MM.1S (cell line): ENCODE data around the gene ZNF560.

Experiments used
- DNase-seq: peaks from one replicate; pipeline ENCODE4 v3.0.0-alpha.2; 2015
- H2AFZ ChIP-seq: fragments of 300-600 bp; sonication (generic); 2 replicates; pipeline ENCODE4 v1.6.0; 2016; ENCODE audit warnings: antibody characterized with exemption, low read length
- H3F3A ChIP-seq: fragments of 300-600 bp; sonication (generic); 2 replicates; pipeline ENCODE4 v1.6.1; 2016; ENCODE audit warnings: mild to moderate bottlenecking, antibody characterized with exemption, low read length, moderate library complexity, mixed read lengths; ENCODE audit not compliant: insufficient read depth
- H3K27ac ChIP-seq: fragments of 300-600 bp; sonication (generic); 2 replicates; pipeline ENCODE4 v1.5.1; 2016; ENCODE audit warnings: mild to moderate bottlenecking, low read length
- H3K27me3 ChIP-seq: fragments of 300-600 bp; sonication (generic); replicated peaks from 2 replicates; pipeline ENCODE4 v1.6.0; 2016; ENCODE audit warnings: low read length; ENCODE audit not compliant: insufficient read depth
- H3K36me3 ChIP-seq: fragments of 300-600 bp; sonication (generic); replicated peaks from 2 replicates; pipeline ENCODE4 v1.6.1; 2016; ENCODE audit warnings: mild to moderate bottlenecking, low read length, mixed read lengths; ENCODE audit not compliant: insufficient read depth
- H3K4me1 ChIP-seq: fragments of 300-600 bp; sonication (generic); 2 replicates; pipeline ENCODE4 v1.6.1; 2016; ENCODE audit warnings: low read length, mixed read lengths
- H3K4me2 ChIP-seq: fragments of 300-600 bp; sonication (generic); 2 replicates; pipeline ENCODE4 v1.6.0; 2016; ENCODE audit warnings: low read depth, low read length
- H3K4me3 ChIP-seq: fragments of 300-600 bp; sonication (generic); 2 replicates; pipeline ENCODE4 v1.5.1; 2016; ENCODE audit warnings: low read length, mixed read lengths
- H3K79me2 ChIP-seq: fragments of 300-600 bp; sonication (generic); 2 replicates; pipeline ENCODE4 v1.6.1; 2016; ENCODE audit warnings: mixed run types, low read length, mixed read lengths
- H3K9ac ChIP-seq: fragments of 300-600 bp; sonication (generic); 2 replicates; pipeline ENCODE4 v1.6.1; 2016; ENCODE audit warnings: low read length, mixed read lengths
- H3K9me2 ChIP-seq: fragments of 300-600 bp; sonication (generic); replicated peaks from 2 replicates; pipeline ENCODE4 v1.6.1; 2016; ENCODE audit warnings: mild to moderate bottlenecking, low read length, mixed read lengths; ENCODE audit not compliant: insufficient read depth
- H3K9me3 ChIP-seq: fragments of 300-600 bp; sonication (generic); replicated peaks from 2 replicates; pipeline ENCODE4 v1.6.1; 2016; ENCODE audit warnings: mild to moderate bottlenecking, low read length, mixed read lengths; ENCODE audit not compliant: insufficient read depth
- H4K20me1 ChIP-seq: fragments of 300-600 bp; sonication (generic); 2 replicates; pipeline ENCODE4 v1.6.1; 2016; ENCODE audit warnings: mild to moderate bottlenecking, low read length, moderate library complexity, mixed read lengths; ENCODE audit not compliant: insufficient read depth
- EZH2 ChIP-seq: fragments of 300-600 bp; sonication (generic); optimal IDR thresholded peaks from 2 replicates; pipeline ENCODE3; 2017; ENCODE audit warnings: low read depth, mild to moderate bottlenecking, antibody characterized with exemption, low read length, mixed read lengths
- EZH2phosphoT487 ChIP-seq: fragments of 300-600 bp; sonication (generic); IDR thresholded peaks from 2 replicates; pipeline ENCODE4 v1.6.1; 2018; ENCODE audit warnings: antibody characterized with exemption, low read length
- TF ChIP-seq, protein P1 (sequence below): fragments of 300-600 bp; sonication (generic); IDR thresholded peaks from 2 replicates; pipeline ENCODE4 v1.5.1; 2016; ENCODE audit warnings: antibody characterized with exemption, low read length, mixed read lengths

ZNF560 gene

DNA sequence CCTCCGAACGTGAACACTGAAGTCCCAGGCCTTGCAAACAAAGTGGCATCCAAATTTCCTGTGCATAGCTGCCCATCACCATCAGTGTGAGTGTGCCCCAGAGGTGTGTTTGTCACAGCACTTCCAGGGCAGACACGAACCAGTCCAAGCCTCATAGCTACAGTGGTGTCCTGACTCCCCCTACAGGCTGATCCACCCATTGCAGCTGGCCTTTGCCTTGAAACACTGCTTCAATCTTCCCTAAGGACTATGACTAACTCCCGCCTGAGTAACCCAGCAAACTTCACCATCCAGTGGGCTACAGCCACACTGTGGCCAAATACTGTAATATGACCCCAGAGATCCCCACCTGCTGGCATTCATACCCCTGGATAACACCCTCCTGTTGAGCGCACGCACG lies 66.9 kb downstream of the ZNF560 start:
- Histone ChIP-seq H2AFZ (no peak overlapping the region), H3K4me1 (peaks cover 12% of the 10 kb centered on the region; the same call in 1 of the 2 replicates), H3K4me3 (no peak overlapping the region), H3K9me2 (no peaks in the 10 kb centered on the region), H3K4me2 (no peak overlapping the region), H4K20me1 (no peaks in the 10 kb centered on the region), H3K79me2 (peaks cover 16% of the 10 kb centered on the region), H3K36me3 (peaks cover 10% of the 10 kb centered on the region), H3K9me3 (no peaks in the 10 kb centered on the region), H3F3A (peaks cover 6% of the 10 kb centered on the region; the same call in 1 of the 2 replicates), H3K9ac (no peak overlapping the region), H3K27ac (no peak overlapping the region), H3K27me3 (no peaks in the 10 kb centered on the region)
- TF ChIP-seq EZH2phosphoT487 = no peak
- TF ChIP-seq, protein P1, sequence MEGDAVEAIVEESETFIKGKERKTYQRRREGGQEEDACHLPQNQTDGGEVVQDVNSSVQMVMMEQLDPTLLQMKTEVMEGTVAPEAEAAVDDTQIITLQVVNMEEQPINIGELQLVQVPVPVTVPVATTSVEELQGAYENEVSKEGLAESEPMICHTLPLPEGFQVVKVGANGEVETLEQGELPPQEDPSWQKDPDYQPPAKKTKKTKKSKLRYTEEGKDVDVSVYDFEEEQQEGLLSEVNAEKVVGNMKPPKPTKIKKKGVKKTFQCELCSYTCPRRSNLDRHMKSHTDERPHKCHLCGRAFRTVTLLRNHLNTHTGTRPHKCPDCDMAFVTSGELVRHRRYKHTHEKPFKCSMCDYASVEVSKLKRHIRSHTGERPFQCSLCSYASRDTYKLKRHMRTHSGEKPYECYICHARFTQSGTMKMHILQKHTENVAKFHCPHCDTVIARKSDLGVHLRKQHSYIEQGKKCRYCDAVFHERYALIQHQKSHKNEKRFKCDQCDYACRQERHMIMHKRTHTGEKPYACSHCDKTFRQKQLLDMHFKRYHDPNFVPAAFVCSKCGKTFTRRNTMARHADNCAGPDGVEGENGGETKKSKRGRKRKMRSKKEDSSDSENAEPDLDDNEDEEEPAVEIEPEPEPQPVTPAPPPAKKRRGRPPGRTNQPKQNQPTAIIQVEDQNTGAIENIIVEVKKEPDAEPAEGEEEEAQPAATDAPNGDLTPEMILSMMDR = peak; percentile 25
- no peak for DNase-seq

DNA sequence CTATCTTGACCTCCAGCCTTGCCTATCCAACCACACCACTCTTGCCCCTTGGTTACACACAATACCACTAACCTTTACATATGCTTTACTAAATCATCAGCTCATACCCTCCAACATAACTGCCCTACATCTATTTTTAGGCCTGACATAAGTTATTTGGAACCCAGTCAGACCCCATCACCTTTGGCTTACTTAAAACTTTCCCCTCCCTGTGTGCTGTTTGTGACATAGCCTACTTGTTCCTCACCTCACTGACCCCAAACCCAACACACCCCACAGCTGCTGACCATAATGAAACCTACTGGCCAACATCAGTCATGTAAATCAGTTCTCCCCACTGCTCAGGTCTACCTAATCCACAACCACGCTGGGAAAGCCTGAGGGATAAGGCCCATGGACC lies 68.0 kb downstream of the ZNF560 start:
- Histone ChIP-seq H3K9me2 (no peaks in the 10 kb centered on the region), H4K20me1 (no peaks in the 10 kb centered on the region), H3K27ac (no peak overlapping the region), H3K36me3 (peaks cover 10% of the 10 kb centered on the region), H3K79me2 (peaks cover 16% of the 10 kb centered on the region), H2AFZ (no peak overlapping the region), H3K9ac (no peak overlapping the region), H3K9me3 (no peaks in the 10 kb centered on the region), H3K4me2 (no peak overlapping the region), H3K4me1 (0 out of 2 replicates have a peak, but pooled peaks cover 5% of the 10 kb centered on the region), H3K27me3 (no peaks in the 10 kb centered on the region), H3F3A (no peaks in the 10 kb centered on the region; the same call in 1 of the 2 replicates), H3K4me3 (no peak overlapping the region)
- no peak for TF ChIP-seq EZH2
- TF ChIP-seq, protein P1 = no peak
- no peak for TF ChIP-seq EZH2phosphoT487
- DNase-seq = no peak

DNA sequence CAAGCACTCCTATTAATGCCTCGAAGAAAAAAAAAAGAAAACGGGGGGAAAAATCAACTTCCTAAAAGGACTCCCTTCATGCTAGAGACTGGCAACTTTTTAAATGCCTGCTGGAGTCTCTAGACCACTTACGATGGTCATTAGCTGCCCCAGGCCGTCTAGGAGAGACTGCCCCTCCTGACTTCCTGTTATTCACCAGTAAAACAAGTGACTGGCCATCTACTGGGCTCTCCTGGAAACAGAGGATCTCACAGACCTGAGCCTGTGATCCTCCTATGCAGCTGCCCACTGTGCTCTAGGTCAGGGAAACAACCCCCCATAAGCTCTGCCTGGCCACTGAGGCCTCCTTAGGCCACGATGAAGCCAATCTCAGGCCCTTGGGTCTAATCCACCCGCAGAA lies 70.5 kb downstream of the ZNF560 start:
- no peaks in the 10 kb centered on the region for H4K20me1 ChIP-seq
- no peak overlapping the region for H3K9ac ChIP-seq
- no peak overlapping the region for H3K27ac ChIP-seq
- H3K9me2 ChIP-seq = no peaks in the 10 kb centered on the region
- H3K4me2 ChIP-seq = no peak overlapping the region
- H3K79me2 ChIP-seq = no peaks in the 10 kb centered on the region
- H2AFZ ChIP-seq = no peak overlapping the region
- TF ChIP-seq EZH2 (no peak), EZH2phosphoT487 (no peak)
- H3K4me3 ChIP-seq = no peak overlapping the region
- peaks cover 8% of the 10 kb centered on the region for H3K36me3 ChIP-seq
- no peaks in the 10 kb centered on the region for H3F3A ChIP-seq
- no peak for DNase-seq
- no peaks in the 10 kb centered on the region for H3K27me3 ChIP-seq
- no peaks in the 10 kb centered on the region for H3K9me3 ChIP-seq
- H3K4me1 ChIP-seq = no peaks in the 10 kb centered on the region
